Effector memory CD4-positive, alpha-beta T cell (primary cell): Measurements from ENCODE around the gene MIDN.

ENCODE experiments used
- DNase-seq, 3 donors: peaks; one replicate each; pipeline ENCODE4 v3.0.0-alpha.2; 2020
- H3K27ac ChIP-seq: 2 replicates; pipeline ENCODE4 v1.7.0; 2013; ENCODE audit warnings: mild to moderate bottlenecking, low read length, moderate library complexity; ENCODE audit not compliant: insufficient read depth, poor library complexity, severe bottlenecking
- H3K27me3 ChIP-seq: replicated peaks from 2 replicates; pipeline ENCODE4 v1.7.0; 2013; ENCODE audit warnings: mild to moderate bottlenecking, low read length; ENCODE audit not compliant: insufficient read depth, control insufficient read depth, poor library complexity, severe bottlenecking
- H3K36me3 ChIP-seq: 2 replicates; pipeline ENCODE4 v1.7.0; 2013; ENCODE audit warnings: mild to moderate bottlenecking, low read length, moderate library complexity; ENCODE audit not compliant: control insufficient read depth, insufficient read depth
- H3K4me1 ChIP-seq: 2 replicates; pipeline ENCODE4 v1.7.0; 2013; ENCODE audit warnings: low read length, mild to moderate bottlenecking; ENCODE audit not compliant: control insufficient read depth, insufficient read depth, poor library complexity, severe bottlenecking
- H3K4me3 ChIP-seq: 2 replicates; pipeline ENCODE4 v1.7.0; 2013; ENCODE audit warnings: low read length, low read depth, mild to moderate bottlenecking; ENCODE audit not compliant: insufficient read depth, poor library complexity, severe bottlenecking
- H3K9me3 ChIP-seq: 2 replicates; pipeline ENCODE4 v1.7.0; 2013; ENCODE audit warnings: mild to moderate bottlenecking, low read length, moderate library complexity; ENCODE audit not compliant: control insufficient read depth

Gene MIDN

DNA sequence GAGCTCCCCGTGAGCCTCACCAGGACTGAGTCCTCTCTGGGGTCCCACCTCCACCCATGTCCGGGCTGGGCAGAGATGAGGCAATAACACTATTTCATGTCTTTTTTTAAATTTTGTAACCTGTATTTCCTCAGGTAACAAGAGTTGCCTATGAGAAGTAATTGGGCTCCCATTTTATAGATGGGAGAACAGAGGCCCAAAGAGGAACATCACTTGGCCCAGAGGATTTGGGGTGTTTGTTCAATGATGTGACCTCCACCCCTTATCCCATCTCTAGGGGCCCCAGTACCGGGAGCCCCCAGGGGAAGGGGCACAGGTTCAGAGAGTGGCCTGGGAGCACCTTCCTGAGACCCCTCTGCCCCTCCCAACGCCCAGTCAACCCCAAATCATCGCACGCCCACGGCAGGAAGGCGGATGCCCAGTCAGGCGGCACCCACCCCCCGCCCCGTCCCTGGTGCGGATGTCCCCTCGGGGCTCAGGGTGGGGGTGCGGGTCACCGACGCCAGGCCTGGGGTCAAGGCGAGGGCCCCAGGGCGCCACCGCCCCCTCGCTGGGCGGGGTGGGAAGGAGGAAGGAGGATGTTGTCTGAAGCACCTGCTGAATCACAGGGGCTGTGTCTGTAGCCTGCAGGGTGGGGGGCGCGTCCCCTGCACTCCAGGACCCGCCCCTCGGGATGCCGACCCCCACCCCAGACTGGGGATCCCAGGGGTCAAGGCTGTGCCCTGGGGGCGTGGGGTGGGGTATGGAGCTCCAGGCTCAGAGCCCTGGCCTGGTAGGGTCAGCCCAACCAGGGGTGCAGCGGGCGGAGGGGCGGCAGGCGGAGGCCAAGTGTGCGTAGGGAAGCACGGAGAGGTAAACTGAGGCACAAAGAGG lies 11.7 kb downstream of the MIDN start:
- Histone ChIP-seq H3K27me3 (no peaks in the 10 kb centered on the region), H3K4me1 (peaks cover 63% of the 10 kb centered on the region), H3K27ac (peak overlapping the region; percentile 97), H3K9me3 (no peaks in the 10 kb centered on the region), H3K36me3 (peaks cover 30% of the 10 kb centered on the region), H3K4me3 (peak overlapping the region; percentile 39)
- DNase-seq = peak; percentile 42 to 52 (median 51)

DNA sequence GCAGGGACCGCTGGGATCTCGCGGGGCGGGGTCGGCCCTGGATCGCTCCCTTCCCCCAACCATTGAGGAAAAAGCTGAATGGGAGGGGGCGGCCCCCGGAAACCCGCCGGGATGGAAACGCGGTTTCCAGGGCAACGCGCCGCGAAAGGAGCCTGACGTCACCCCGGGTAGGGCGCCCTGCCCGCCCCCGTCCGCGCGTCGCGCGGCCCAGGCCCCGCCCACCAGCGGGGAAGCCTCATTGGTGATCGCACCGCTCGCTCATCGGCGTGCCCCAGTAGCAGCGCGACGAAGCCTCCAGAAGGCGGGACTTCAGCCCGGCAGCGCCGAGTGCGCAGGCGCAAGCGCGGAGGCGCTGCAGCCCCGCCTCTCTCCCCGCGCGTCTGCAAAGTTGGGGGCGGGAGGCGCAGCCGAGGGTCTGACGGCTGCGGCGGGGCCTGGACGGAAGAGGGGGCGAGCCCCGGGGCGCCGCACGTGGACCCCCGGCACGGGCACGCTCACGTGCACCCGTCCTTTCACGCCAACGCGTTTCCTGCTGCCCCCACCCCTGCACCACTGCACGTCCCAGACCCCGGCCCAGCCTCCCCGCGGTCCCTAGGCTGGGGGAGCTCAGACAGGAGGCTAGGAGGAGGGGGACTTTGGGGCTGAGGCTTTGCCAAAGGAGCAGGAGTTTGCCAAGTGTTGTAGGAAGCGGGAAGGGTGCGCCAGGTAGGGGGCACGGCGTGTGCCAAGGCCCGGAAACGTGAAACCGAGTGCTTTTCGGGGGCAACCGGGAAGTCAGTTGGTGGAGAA lies 12.6 kb downstream of the MIDN start:
- Histone ChIP-seq H3K9me3 (no peaks in the 10 kb centered on the region), H3K4me3 (peak overlapping the region; percentile 74), H3K27me3 (no peaks in the 10 kb centered on the region), H3K4me1 (peaks cover 57% of the 10 kb centered on the region), H3K27ac (peak overlapping the region; percentile 97), H3K36me3 (peaks cover 22% of the 10 kb centered on the region)
- peak; percentile 95 to 97 (median 96) for DNase-seq

DNA sequence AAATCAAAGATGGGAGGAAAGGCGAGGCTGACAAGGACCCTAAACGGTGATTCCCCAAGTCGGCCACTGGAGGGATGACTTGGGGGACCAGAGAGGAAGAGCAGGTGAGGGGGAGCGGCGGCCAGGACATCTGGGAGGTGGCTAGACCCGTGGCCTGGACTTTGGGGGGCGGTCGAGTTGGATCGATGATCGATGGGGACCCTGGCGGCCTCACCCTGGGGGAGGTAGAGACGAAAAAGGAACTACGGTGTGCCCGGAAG lies 13.1 kb downstream of the MIDN start:
- no peak for DNase-seq
- Histone ChIP-seq H3K9me3 (no peaks in the 10 kb centered on the region), H3K27me3 (no peaks in the 10 kb centered on the region), H3K27ac (peak overlapping the region; percentile 97), H3K4me3 (peak overlapping the region; percentile 74), H3K4me1 (peaks cover 62% of the 10 kb centered on the region), H3K36me3 (peaks cover 19% of the 10 kb centered on the region)

DNA sequence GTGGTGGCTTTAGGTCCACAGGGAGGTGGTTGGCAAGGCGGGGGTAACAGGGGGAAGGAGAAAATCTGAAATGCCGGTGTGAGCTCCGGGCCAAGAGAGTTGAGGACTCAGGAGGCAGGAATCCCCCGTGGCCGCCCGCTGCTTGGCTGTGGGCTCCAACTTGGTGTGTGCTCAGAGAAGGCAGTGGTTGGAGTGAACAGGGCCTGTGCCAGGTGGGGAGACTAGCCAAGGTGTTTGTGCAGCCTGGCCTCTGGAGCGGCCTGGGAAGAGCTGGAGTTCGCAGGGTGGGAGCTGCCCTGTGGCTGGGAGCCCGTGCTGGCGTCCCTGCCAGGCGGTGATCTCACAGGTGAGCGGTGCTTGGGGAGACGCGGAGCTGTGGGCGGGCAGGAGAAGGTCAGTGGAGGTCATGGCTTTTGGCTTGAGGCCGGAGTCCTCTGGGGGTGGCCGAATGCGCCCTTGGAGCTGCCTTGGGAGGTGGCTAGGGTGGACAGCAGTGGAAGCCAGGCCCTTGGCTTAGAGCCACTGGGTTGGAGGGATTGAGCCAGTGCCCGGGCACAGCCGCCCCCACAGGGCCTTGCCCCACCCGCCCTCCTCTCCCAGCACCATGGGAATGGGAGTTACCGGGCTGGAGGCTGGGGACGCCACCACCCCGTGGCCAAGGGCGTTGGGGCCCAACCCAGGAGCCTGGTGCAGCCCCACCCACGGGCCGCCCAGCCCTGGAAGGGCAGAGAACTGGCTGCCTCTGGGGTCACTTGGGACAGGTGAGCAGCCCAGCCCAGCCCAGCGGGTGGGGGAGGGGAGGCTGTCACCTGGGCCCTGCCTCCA lies 13.6 kb downstream of the MIDN start:
- Histone ChIP-seq H3K4me1 (peaks cover 64% of the 10 kb centered on the region), H3K27ac (peak overlapping the region; percentile 97), H3K9me3 (no peaks in the 10 kb centered on the region), H3K27me3 (no peaks in the 10 kb centered on the region), H3K4me3 (peak overlapping the region; percentile 74), H3K36me3 (peaks cover 14% of the 10 kb centered on the region)
- DNase-seq = peak; percentile 50 to 60 (median 51)

DNA sequence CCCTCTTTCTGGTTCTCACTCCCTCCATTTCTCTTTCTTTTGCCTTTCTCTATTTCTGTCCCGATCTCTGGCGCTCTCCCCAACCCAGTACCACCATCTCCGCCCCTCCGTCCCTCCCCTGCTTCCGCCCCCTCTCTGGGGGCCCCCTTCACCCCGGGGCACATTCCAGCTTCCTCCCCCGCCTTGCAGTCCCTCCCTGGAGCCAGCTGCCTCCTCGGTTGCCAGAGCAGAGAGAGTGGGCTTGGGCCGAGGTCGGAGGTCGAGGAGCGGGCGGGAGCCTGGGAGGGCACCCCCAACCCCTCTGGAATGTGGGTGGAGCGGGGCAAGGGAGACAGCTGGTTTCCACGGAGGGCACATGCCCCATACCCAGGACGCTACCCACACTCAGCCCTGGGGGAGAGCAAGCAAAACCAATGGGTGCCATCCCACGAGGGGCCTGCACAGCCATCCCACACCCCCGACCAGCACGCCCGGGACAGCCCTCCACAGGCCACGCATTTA lies 14.3 kb downstream of the MIDN start:
- no peak for DNase-seq
- Histone ChIP-seq H3K4me1 (peaks cover 64% of the 10 kb centered on the region), H3K9me3 (no peaks in the 10 kb centered on the region), H3K4me3 (no peak overlapping the region), H3K27ac (peak overlapping the region; percentile 97), H3K27me3 (no peaks in the 10 kb centered on the region), H3K36me3 (peaks cover 7% of the 10 kb centered on the region)

DNA sequence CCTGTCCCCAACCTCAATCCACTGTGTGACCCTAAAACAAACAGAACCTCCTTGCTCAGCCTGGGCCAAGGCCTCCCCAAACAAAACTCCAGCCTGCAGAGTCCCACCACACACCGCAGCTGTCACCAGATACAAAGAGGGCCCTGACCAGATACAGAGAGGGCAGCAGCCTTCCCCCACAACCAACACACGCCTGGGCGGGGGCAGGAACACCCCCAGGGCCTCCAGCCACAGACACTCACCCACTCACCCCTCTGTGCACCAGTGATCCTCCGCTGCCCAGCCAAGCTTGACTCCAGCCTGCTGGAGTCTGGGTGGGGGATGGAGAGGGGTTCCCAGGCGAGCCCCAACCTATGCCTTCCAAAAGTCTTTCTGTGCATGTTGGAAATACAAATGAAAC lies 14.8 kb downstream of the MIDN start:
- Histone ChIP-seq H3K27ac (peak overlapping the region; percentile 97), H3K36me3 (peaks cover 2% of the 10 kb centered on the region), H3K4me3 (no peak overlapping the region), H3K4me1 (peaks cover 64% of the 10 kb centered on the region), H3K27me3 (no peaks in the 10 kb centered on the region), H3K9me3 (no peaks in the 10 kb centered on the region)
- no peak for DNase-seq

DNA sequence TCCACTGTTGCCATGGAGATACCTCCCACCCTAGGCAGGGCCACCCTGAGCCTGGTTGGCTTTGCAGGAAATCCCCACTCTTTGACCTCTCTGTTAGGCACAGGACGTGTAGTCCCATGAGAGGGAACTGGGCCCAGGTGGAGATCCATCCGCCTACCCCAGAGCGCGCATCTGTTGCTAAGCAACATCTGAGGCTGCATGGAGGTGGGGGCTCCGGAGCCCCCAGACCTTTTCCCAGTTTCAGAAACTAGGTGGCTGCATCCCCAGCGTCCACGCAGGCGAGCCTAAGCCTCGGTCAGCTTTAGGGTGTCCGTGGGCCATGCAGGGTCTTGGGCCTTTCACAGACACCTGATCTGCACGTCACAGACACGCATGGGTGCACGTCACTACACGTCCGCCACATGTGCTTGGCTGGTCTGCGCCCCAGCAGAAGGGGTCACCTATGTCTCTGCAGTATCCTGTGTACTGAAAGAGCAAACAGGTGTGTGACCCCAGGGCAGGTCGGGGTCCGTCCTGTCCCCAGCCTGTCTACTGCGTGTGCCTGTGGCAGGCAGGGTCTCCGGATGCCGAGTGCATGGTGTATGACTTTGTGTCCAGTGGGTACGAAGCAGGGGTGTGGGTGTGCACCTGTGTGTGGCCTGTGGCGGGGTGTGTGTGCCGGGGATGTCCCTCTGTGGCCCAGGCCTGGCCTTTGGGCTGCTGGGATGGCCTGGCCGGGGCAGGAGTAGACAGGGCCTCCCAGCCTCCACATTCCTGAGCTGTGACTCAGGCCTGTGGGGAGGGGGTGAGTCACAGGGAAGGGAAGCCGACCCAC lies 16.6 kb downstream of the MIDN start:
- Histone ChIP-seq H3K4me3 (no peak overlapping the region), H3K36me3 (no peaks in the 10 kb centered on the region), H3K4me1 (peaks cover 59% of the 10 kb centered on the region), H3K27ac (no peak overlapping the region), H3K27me3 (no peaks in the 10 kb centered on the region), H3K9me3 (no peaks in the 10 kb centered on the region)
- DNase-seq = no peak

DNA sequence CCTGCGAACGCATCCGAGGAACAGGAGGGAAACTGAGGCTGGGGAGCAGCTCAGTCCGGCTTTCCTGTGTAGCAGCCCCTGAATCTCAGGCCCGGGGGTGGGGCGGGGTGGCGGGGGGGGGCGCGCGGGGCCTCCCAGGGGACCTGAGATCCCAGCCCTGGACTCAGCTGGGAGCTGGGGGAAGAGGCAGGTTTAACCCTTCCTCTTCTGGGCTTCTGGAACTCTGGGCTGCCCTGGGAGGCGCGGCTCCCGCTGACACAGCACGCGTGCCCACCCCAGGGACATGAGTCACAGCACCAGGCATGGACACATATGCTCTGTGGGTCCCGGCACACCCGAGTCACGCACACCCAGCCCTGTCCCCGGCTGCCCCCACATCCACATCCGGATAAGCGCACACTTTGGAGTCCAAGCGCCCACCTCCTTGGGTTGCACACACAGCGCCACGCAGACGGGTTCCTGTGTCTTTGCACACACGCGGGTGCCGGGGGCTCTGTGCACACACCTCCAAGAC lies 17.3 kb downstream of the MIDN start:
- H3K4me1 ChIP-seq = peaks cover 59% of the 10 kb centered on the region
- no peaks in the 10 kb centered on the region for H3K9me3 ChIP-seq
- DNase-seq = peak in 1 of 3 donors; percentile 37
- no peaks in the 10 kb centered on the region for H3K27me3 ChIP-seq
- peaks cover under 1% of the 10 kb centered on the region for H3K36me3 ChIP-seq
- H3K27ac ChIP-seq = peak overlapping the region; percentile 62
- H3K4me3 ChIP-seq = peak overlapping the region; percentile 49
